Testis (tissue), 2 donors: ENCODE results near the gene LRRC17.

ENCODE experiments used
- CTCF ChIP-seq, 3 experiments: fragments of 450-650 bp in 2 of 3; fragments of 200-600 bp in 1 of 3; sonication (generic) in 1 of 3; IDR thresholded peaks; one replicate each; pipeline ENCODE4 v1.5.1; 2016 to 2019; ENCODE audit warnings: antibody characterized with exemption in 3 of 3, mild to moderate bottlenecking in 2 of 3, moderate library complexity in 1 of 3
- POLR2A ChIP-seq: fragments of 450-650 bp; IDR thresholded peaks from one replicate; pipeline ENCODE4 v1.6.1; 2017; ENCODE audit warnings: antibody characterized with exemption, mild to moderate bottlenecking, moderate library complexity

GRCh38 chr7:102931757-102932156 lies 19.0 kb downstream of the LRRC17 start:
- TF ChIP-seq CTCF (IDR thresholded peaks at IDR 0.05) (no peak), POLR2A (no peak)
